SK-N-SH (cell line): ENCODE measurements around the gene TAF5. TPM values are rescaled to one million over a fixed set of nuclear protein-coding genes. Genes with fewer than 3 reads are reported as not detected.

Source experiments
- CTCF ChIA-PET: fragments of 300-600, 350-600 bp; formaldehyde crosslinking; extraction: SDS; loops from one replicate; lab custom pipeline; 2021; lab: Yijun Ruan, JAX
- POLR2A ChIA-PET: fragments of 350-600 bp; sonication (Branson Sonifier 250); formaldehyde crosslinking; extraction: SDS; loops from one replicate; lab custom pipeline; 2020; ENCODE audit warnings: antibody characterized with exemption, inconsistent platforms; lab: Yijun Ruan, JAX
- DNase-seq: peaks from one replicate; pipeline ENCODE4 v3.0.0; 2012
- H2AFZ ChIP-seq: fragments of 200-600 bp; sonication (generic); 2 replicates; pipeline ENCODE4 v1.8.1; 2016; ENCODE audit warnings: antibody characterized with exemption, mild to moderate bottlenecking, low read depth
- H3F3A ChIP-seq: fragments of 200-600 bp; sonication (generic); replicated peaks from 2 replicates; pipeline ENCODE3; 2016; ENCODE audit warnings: antibody characterized with exemption, mild to moderate bottlenecking; ENCODE audit not compliant: insufficient read depth
- H3K27ac ChIP-seq, 2 experiments: fragments of 200-500 bp in 1 of 2; fragments of 200-600 bp in 1 of 2; sonication (Bioruptor generic) in 1 of 2; sonication (generic), shearing (Covaris generic) in 1 of 2; 2 replicates each; pipeline versions ENCODE4 v1.5.1 to v1.6.1; 2014 to 2016; ENCODE audit warnings: low read depth in 2 of 2, inconsistent platforms in 1 of 2, low read length in 1 of 2, mild to moderate bottlenecking in 1 of 2, mixed read lengths in 1 of 2
- H3K27me3 ChIP-seq: fragments of 200-600 bp; sonication (generic), shearing (Covaris generic); 2 replicates; pipeline ENCODE4 v1.6.1; 2016; ENCODE audit warnings: mixed run types; ENCODE audit not compliant: insufficient read depth
- H3K36me3 ChIP-seq, 2 experiments: fragments of 200-500 bp in 1 of 2; fragments of 200-600 bp in 1 of 2; sonication (Bioruptor generic) in 1 of 2; sonication (generic) in 1 of 2; replicated peaks in 1 of 2; 2 replicates each; pipeline versions ENCODE3 to v1.5.1; 2014 to 2016; ENCODE audit warnings: low read length in 1 of 2, mild to moderate bottlenecking in 1 of 2; ENCODE audit not compliant: insufficient read depth in 2 of 2, control insufficient read depth in 1 of 2
- H3K4me1 ChIP-seq, 2 experiments: fragments of 200-500 bp in 1 of 2; fragments of 200-600 bp in 1 of 2; sonication (Bioruptor generic) in 1 of 2; sonication (generic), shearing (Covaris generic) in 1 of 2; 2 replicates each; pipeline versions ENCODE4 v1.5.1 to v1.6.1; 2014 to 2016; ENCODE audit warnings: low read depth in 1 of 2, low read length in 1 of 2, mixed run types in 1 of 2; ENCODE audit not compliant: insufficient read depth in 2 of 2, control insufficient read depth in 1 of 2
- H3K4me2 ChIP-seq: fragments of 200-600 bp; sonication (generic), shearing (Covaris generic); 2 replicates; pipeline ENCODE4 v1.6.1; 2017; ENCODE audit warnings: mixed run types
- H3K4me3 ChIP-seq, 2 experiments: fragments of 200-500 bp in 1 of 2; fragments of 200-600 bp in 1 of 2; sonication (Bioruptor generic) in 1 of 2; sonication (generic), shearing (Covaris generic) in 1 of 2; 2 replicates each; pipeline versions ENCODE4 v1.5.1 to v1.8.1; 2014 to 2016; ENCODE audit warnings: low read depth in 2 of 2, inconsistent platforms in 1 of 2, low read length in 1 of 2, mild to moderate bottlenecking in 1 of 2, mixed read lengths in 1 of 2, moderate library complexity in 1 of 2
- H3K79me2 ChIP-seq: fragments of 200-600 bp; sonication (generic); 2 replicates; pipeline ENCODE4 v1.8.1; 2017; ENCODE audit warnings: mild to moderate bottlenecking; ENCODE audit not compliant: insufficient read depth
- H3K9ac ChIP-seq: fragments of 200-600 bp; sonication (generic); 2 replicates; pipeline ENCODE4 v1.6.1; 2017; ENCODE audit warnings: mixed run types
- H3K9me2 ChIP-seq: fragments of 200-600 bp; sonication (generic); 2 replicates; pipeline ENCODE4 v1.6.1; 2017; ENCODE audit warnings: mixed run types
- H3K9me3 ChIP-seq: fragments of 200-600 bp; sonication (generic); 2 replicates; pipeline ENCODE4 v1.6.1; 2017; ENCODE audit warnings: mixed run types, mild to moderate bottlenecking, moderate library complexity
- H4K20me1 ChIP-seq: fragments of 200-600 bp; sonication (generic); 2 replicates; pipeline ENCODE4 v1.6.1; 2017; ENCODE audit warnings: mild to moderate bottlenecking, mixed run types; ENCODE audit not compliant: insufficient read depth
- CHD2 ChIP-seq: fragments of 150-350 bp; IDR thresholded peaks from 2 replicates; pipeline ENCODE4 v1.6.1; 2018; ENCODE audit warnings: low read length; ENCODE audit not compliant: partially characterized antibody
- EP300 ChIP-seq, 2 experiments: IDR thresholded peaks; 2 replicates each; pipeline versions ENCODE4 v1.4.0 to v1.6.1; 2012; ENCODE audit warnings: borderline replicate concordance in 1 of 2, low read depth in 1 of 2, low read length in 1 of 2
- EZH2phosphoT487 ChIP-seq: fragments of 200-600 bp; sonication (generic); IDR thresholded peaks from 2 replicates; pipeline ENCODE4 v1.6.1; 2017; ENCODE audit warnings: low read depth, mixed run types, mild to moderate bottlenecking, antibody characterized with exemption, moderate library complexity, borderline replicate concordance
- FOXJ3 ChIP-seq: sonication (generic); formaldehyde crosslinking; IDR thresholded peaks from 2 replicates; pipeline ENCODE4 v1.5.1; 2020; ENCODE audit warnings: mild to moderate bottlenecking, missing genetic modification reagents
- GATA2 ChIP-seq: sonication (generic); formaldehyde crosslinking; IDR thresholded peaks from 2 replicates; pipeline ENCODE4 v1.5.0; 2020; ENCODE audit warnings: mild to moderate bottlenecking, missing genetic modification reagents
- MXI1 ChIP-seq: IDR thresholded peaks from 2 replicates; pipeline ENCODE4 v1.6.1; 2012; ENCODE audit warnings: mild to moderate bottlenecking, low read depth, low read length, improper control_type of control experiment
- RCOR1 ChIP-seq: fragments of 150-350 bp; IDR thresholded peaks from 2 replicates; pipeline ENCODE4 v1.6.1; 2017; ENCODE audit warnings: antibody characterized with exemption, low read length
- REST ChIP-seq: IDR thresholded peaks from 2 replicates; pipeline ENCODE4 v1.6.1; 2012; ENCODE audit warnings: mild to moderate bottlenecking, low read depth, low read length, moderate library complexity
- TAF1 ChIP-seq: IDR thresholded peaks from 2 replicates; pipeline ENCODE4 v1.6.1; 2012; ENCODE audit warnings: low read depth, mild to moderate bottlenecking, low read length, moderate library complexity, borderline replicate concordance
- USF1 ChIP-seq: IDR thresholded peaks from 2 replicates; pipeline ENCODE4 v1.4.0; 2012; ENCODE audit warnings: low read depth, borderline replicate concordance
- WGBS: methylation state at CpG from one replicate; pipeline ENCODE4 v1.1.6; 2017; ENCODE audit warnings: low lambda C conversion rate; 5-methylcytosine and 5-hydroxymethylcytosine counted together
- polyA plus RNA-seq, 3 experiments: library from polyadenylated mRNA; depleted of rRNA; stranded (reverse); fragments of >200 nt; gene quantifications; 2 replicates each; pipeline ENCODE4 v1.2.3, GENCODE V29; 2012

TAF5 gene
- polyA plus RNA-seq, 1 of the 3 experiments (the other 2 are of a cell fraction): 1.3 TPM

DNA sequence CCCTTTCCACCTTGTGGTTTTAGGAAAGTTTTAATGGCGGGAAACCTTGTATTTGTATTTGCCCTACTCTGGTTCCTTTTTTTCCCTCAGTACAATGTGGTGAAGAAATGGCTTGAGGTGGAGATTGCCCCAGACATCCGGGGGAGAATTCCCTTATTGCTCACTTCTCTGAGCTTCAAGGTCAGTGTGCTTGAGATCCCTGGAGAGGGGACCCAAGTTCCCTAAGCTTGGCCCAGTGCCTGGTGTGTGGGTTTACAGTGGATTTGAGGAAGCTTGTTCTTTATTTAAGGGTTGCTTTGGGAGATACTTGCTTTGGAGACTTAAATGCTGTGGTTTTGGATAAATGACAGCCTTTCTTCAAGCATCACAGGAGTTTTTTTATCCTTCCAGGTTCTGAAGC, 66.1 kb downstream of the TAF5 start:
- Histone ChIP-seq H3K4me1 (no peaks in the 10 kb centered on the region), H3K36me3 (peaks cover 70 to 76% of the 10 kb centered on the region in 2 experiments), H3K9ac (no peak overlapping the region), H3K79me2 (no peaks in the 10 kb centered on the region), H3K27me3 (no peaks in the 10 kb centered on the region), H3K9me2 (no peaks in the 10 kb centered on the region), H3K9me3 (no peaks in the 10 kb centered on the region), H3K4me3 (no peak overlapping the region), H3F3A (no peaks in the 10 kb centered on the region), H3K4me2 (no peak overlapping the region), H4K20me1 (no peaks in the 10 kb centered on the region), H2AFZ (no peak overlapping the region), H3K27ac (no peak overlapping the region)
- POLR2A ChIA-PET: interaction anchor here (0.6 kb wide), 1 partner anchor 90 kb away, joined by 3 read pairs; no protein-coding TSS in a partner anchor
- CTCF ChIA-PET: interaction anchor here (0.9 to 1.3 kb wide), 2 partner anchors 17 to 51 kb away, joined by 5 to 6 read pairs; no protein-coding TSS in a partner anchor
- DNase-seq: no peak
- TF ChIP-seq FOXJ3 (CRISPR knock-in tag) (no peak), USF1 (no peak), EP300 (IDR thresholded peaks at IDR 0.05; ENCODE audit: borderline replicate concordance in 1 of 2, low read depth in 1 of 2, low read length in 1 of 2) (no peak), RCOR1 (no peak), MXI1 (no peak), CHD2 (no peak), GATA2 (no peak), TAF1 (no peak), EZH2phosphoT487 (no peak), REST (no peak)
- 90% methylated on average over 2 of the region's 2 CpGs for WGBS

Other genes with a start within 250 kb of the TAF5 start
- 29.6 and 45.4 TPM in 2 replicates for gene NT5C2, start 174.7 kb upstream of the TAF5 start, polyA plus RNA-seq (2012; rRNA removed)
- 0.08 TPM in 1 of 2 replicates, not detected in the other for gene RPEL1, start 122.1 kb upstream of the TAF5 start, polyA plus RNA-seq (2012; rRNA removed)
- gene INA, start 90.8 kb upstream of the TAF5 start, polyA plus RNA-seq (2012; rRNA removed): 4.8 and 5.4 TPM in 2 replicates
- gene PCGF6, start 16.8 kb upstream of the TAF5 start, polyA plus RNA-seq (2012; rRNA removed): 5.1 and 5.3 TPM in 2 replicates
- gene ATP5MK, start 28.5 kb downstream of the TAF5 start, polyA plus RNA-seq (2012; rRNA removed): 408 and 542 TPM in 2 replicates
- gene PDCD11, start 28.6 kb downstream of the TAF5 start, polyA plus RNA-seq (2012; rRNA removed): 29.8 and 39.9 TPM in 2 replicates
- 0.10 and 0.23 TPM in 2 replicates for gene CALHM2, start 84.4 kb downstream of the TAF5 start, polyA plus RNA-seq (2012; rRNA removed)
- gene CALHM1, start 90.9 kb downstream of the TAF5 start, polyA plus RNA-seq (2012; rRNA removed): not detected in 2 replicates
- gene CALHM3, start 111.3 kb downstream of the TAF5 start, polyA plus RNA-seq (2012; rRNA removed): not detected in 2 replicates
- 0.05 and 0.19 TPM in 2 replicates for gene NEURL1, start 125.7 kb downstream of the TAF5 start, polyA plus RNA-seq (2012; rRNA removed)